ENCODE data around the gene TBPL1. TPM values are rescaled to one million over a fixed set of nuclear protein-coding genes. Genes with fewer than 3 reads are reported as not detected.

Gene TBPL1
- total and polyA plus RNA-seq, 12 donors = 9.0 to 18.9 (median 14.4) TPM

- Histone ChIP-seq H3K9me3 (peaks cover 0 to 16% (median 0%) of the 10 kb centered on the region in 11 donors), H3K27ac (no peak overlapping the region), H3K27me3 (peaks cover 0 to 12% (median 0%) of the 10 kb centered on the region in 7 donors), H3K4me3 (no peak overlapping the region), H3K4me1 (peaks cover 0 to 11% (median 0%) of the 10 kb centered on the region in 9 donors), H3K36me3 (no peaks in the 10 kb centered on the region)
- intact Hi-C loops (cut with DNase I) = loop anchor here in 9 of 10 donors (2.0 to 10.0 kb wide), 8 partner anchors 79 to 1385 kb away; partner anchors contain the start of gene TAAR9 (in 2 of the 9)
- WGBS, 2 donors = 61 to 67% methylated on average over 4 of the region's 4 CpGs
- DNase-seq (no peak), ATAC-seq (no peak)
- no peak for TF ChIP-seq CTCF (IDR thresholded peaks at IDR 0.05)
Measured at GRCh38 chr6:133917781-133918180, 35.2 kb upstream of the TBPL1 start.

- 48 to 73% methylated on average over 2 of the region's 2 CpGs for WGBS, 2 donors
- peaks cover 0 to 11% (median 0%) of the 10 kb centered on the region in 9 donors for H3K4me1 ChIP-seq
- H3K4me3 ChIP-seq = no peak overlapping the region
- ATAC-seq (no peak), DNase-seq (no peak)
- TF ChIP-seq CTCF (IDR thresholded peaks at IDR 0.05) = no peak
- H3K27me3 ChIP-seq = peaks cover 0 to 12% (median 0%) of the 10 kb centered on the region in 7 donors
- H3K9me3 ChIP-seq = peaks cover 0 to 10% (median 0%) of the 10 kb centered on the region in 11 donors
- no peak overlapping the region for H3K27ac ChIP-seq
- H3K36me3 ChIP-seq = no peaks in the 10 kb centered on the region
- intact Hi-C loops (cut with DNase I) = loop anchor here in 8 of 10 donors (5.0 to 10.0 kb wide), 6 partner anchors 81 to 1386 kb away; partner anchors contain the start of gene TAAR9 (in 2 of the 8)
Measured at GRCh38 chr6:133918208-133918930, 34.7 kb upstream of the TBPL1 start.

- Histone ChIP-seq H3K4me1 (peaks cover 0 to 11% (median 0%) of the 10 kb centered on the region in 9 donors), H3K36me3 (no peaks in the 10 kb centered on the region), H3K4me3 (no peak overlapping the region), H3K27ac (no peak overlapping the region), H3K27me3 (peaks cover 0 to 11% (median 0%) of the 10 kb centered on the region in 7 donors), H3K9me3 (peaks cover 0 to under 1% (median 0%) of the 10 kb centered on the region in 11 donors)
- intact Hi-C loops (cut with DNase I) = loop anchor here in 8 of 10 donors (5.0 to 10.0 kb wide), 6 partner anchors 82 to 1387 kb away; partner anchors contain the start of gene TAAR9 (in 2 of the 8)
- TF ChIP-seq CTCF (IDR thresholded peaks at IDR 0.05) = no peak
- DNase-seq (no peak), ATAC-seq (no peak)
- 82 to 86% methylated on average over 5 of the region's 5 CpGs for WGBS, 2 donors
Measured at GRCh38 chr6:133919362-133919761, 33.7 kb upstream of the TBPL1 start.

- no peaks in the 10 kb centered on the region for H3K36me3 ChIP-seq
- H3K27ac ChIP-seq = no peak overlapping the region
- peaks cover 0 to 9% (median 0%) of the 10 kb centered on the region in 7 donors for H3K27me3 ChIP-seq
- H3K4me3 ChIP-seq = peak overlapping the region in 3 of 10 donors; percentile 18 to 35 (median 26)
- TF ChIP-seq CTCF (IDR thresholded peaks at IDR 0.05) = peak; percentile 69 to 86 (median 81)
- DNase-seq = peak; percentile 59 to 76
- ATAC-seq = peak in 7 of 8 donors; percentile 54 to 76 (median 65)
- intact Hi-C loops (cut with DNase I) = loop anchor here in 7 of 10 donors (2.0 to 10.0 kb wide), 5 partner anchors 53 to 176 kb away; no protein-coding TSS in a partner anchor
- 25 to 26% methylated on average over 6 of the region's 6 CpGs for WGBS, 2 donors
- H3K9me3 ChIP-seq = no peaks in the 10 kb centered on the region
- H3K4me1 ChIP-seq = peaks cover 0 to 11% (median 0%) of the 10 kb centered on the region in 9 donors
Measured at GRCh38 chr6:133921249-133921859, 31.7 kb upstream of the TBPL1 start.

Data from heart right ventricle (tissue), 16 donors.